Subcutaneous adipose tissue (tissue), 4 donors: ENCODE results near the gene TDRD9. TPM values are rescaled to one million over a fixed set of nuclear protein-coding genes. Genes with fewer than 3 reads are reported as not detected.

Source experiments
- total RNA-seq, 4 donors: library from RNA; depleted of rRNA; stranded (reverse); fragments of >200 nt; gene quantifications; one replicate each; pipeline ENCODE4 v1.1.0, GENCODE V29; 2016
- TF ChIP-seq, protein P1 (sequence below): fragments of 450-650 bp; IDR thresholded peaks from one replicate; pipeline ENCODE4 v1.5.1; 2016; ENCODE audit warnings: low read depth, mild to moderate bottlenecking, control low read depth, antibody characterized with exemption, moderate library complexity

TDRD9 gene
- total RNA-seq, 4 donors from 2014 or later: 0.38 to 3.9 (median 1.2) TPM

DNA sequence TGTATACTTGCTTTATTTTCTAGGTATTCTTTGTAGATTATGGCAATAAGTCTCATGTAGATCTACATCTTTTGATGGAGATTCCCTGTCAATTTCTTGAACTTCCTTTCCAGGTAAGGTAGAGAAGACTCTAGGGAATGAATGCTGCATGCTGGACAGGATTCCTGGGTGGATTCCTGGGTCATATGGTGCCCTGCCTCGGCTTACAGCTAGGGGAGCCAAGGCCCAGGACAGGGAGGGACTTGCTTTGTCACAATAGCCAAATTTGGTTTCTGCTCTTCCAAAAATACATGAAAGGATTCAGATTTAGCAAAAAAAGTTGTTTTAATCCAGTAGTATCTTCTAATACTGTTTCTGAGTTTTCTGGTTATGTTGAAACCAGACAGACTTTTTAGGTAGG, 97.8 kb downstream of the TDRD9 start:
- TF ChIP-seq, protein P1, sequence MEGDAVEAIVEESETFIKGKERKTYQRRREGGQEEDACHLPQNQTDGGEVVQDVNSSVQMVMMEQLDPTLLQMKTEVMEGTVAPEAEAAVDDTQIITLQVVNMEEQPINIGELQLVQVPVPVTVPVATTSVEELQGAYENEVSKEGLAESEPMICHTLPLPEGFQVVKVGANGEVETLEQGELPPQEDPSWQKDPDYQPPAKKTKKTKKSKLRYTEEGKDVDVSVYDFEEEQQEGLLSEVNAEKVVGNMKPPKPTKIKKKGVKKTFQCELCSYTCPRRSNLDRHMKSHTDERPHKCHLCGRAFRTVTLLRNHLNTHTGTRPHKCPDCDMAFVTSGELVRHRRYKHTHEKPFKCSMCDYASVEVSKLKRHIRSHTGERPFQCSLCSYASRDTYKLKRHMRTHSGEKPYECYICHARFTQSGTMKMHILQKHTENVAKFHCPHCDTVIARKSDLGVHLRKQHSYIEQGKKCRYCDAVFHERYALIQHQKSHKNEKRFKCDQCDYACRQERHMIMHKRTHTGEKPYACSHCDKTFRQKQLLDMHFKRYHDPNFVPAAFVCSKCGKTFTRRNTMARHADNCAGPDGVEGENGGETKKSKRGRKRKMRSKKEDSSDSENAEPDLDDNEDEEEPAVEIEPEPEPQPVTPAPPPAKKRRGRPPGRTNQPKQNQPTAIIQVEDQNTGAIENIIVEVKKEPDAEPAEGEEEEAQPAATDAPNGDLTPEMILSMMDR: no peak

- TF ChIP-seq, protein P1: no peak
These were observed 102.7 kb downstream of the TDRD9 start for GRCh38 chr14:104030958-104031357.

DNA sequence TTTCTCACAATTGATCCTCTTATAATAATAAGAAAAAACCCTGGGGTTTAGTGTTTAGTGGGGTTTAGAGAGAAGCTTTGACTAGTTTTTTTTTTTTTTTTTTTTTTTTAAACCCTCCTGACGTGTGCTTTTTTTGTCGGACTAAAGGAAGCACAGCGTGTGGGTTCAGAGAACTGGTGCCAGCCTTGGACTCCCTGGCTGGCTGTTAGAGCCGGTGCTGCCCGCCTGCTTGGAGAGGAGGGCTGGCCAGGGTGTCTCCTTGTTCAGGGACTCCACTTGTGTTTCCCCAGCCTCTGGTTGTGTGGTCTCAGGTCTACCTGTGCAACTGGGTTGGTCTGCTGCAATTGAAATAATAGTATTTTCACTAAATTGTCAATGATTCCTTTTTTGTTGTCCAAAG, 103.1 kb downstream of the TDRD9 start:
- TF ChIP-seq, protein P1: no peak

DNA sequence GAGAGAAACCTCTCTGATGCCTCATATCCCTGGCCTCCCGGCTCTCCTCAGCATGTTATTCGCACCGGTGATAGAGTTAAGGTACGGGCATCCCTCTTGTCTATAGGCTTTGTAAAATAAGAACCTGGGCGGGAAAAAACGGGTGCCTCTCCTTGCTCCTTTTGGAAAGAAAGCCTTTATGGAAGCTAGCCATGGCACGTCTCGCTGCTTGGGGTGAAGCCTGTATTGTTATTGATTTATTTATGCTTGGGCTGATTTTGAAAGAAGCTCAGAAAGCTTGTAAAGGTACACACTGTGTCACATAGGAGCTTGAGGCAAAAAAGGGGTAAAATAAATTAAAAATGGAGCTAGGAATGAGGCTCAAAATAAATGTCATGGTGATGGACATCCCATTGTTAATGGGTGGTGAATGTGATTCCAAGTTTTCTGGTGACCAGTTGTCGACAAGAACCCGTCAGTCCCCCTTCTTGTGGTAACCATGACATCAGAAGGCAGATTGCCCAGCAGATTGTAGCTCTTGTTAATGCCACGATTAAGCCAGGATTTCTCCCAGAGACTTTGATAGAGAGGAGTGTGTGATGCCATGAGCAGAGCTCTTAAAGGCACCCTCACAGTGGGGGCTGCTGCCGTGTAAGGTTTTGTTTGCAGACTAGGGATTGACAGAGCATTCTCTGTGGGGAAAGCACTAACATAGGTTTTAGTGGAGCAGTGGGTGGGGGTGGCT, 106.9 kb downstream of the TDRD9 start:
- TF ChIP-seq, protein P1: no peak

- TF ChIP-seq, protein P1: no peak
These were observed 108.0 kb downstream of the TDRD9 start for GRCh38 chr14:104036212-104036611.

DNA sequence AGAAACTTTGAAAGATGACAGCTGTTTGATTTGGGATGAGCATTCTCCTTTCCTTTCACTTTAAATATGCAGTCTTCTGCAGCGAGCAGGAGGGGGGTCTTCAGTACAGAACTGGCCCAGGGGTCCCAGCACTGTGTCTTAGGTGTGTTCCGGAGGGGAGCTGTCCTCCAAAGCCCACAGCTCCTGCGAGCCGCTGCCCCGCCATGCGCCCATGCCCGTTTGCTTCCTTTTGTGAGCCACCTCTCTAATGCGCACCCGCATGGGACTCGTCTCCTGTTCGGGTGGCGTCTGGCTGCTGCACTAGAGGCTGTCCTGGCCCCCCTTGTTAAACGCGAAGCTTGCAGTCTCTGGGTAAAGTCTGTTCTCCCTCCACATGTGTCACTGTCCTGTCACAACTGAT, 108.8 kb downstream of the TDRD9 start:
- TF ChIP-seq, protein P1: no peak

GRCh38 chr14:104037903-104038302, 109.6 kb downstream of the TDRD9 start:
- TF ChIP-seq, protein P1: no peak
